Hepatocyte (in vitro differentiated cells): Measurements from ENCODE around the gene XPO1. TPM values are rescaled to one million over a fixed set of nuclear protein-coding genes. Genes with fewer than 3 reads are reported as not detected.

Experiments used
- DNase-seq: peaks from one replicate; pipeline ENCODE4 v3.0.0-alpha.2; 2016; ENCODE audit warnings: low spot score
- H2AFZ ChIP-seq: fragments of 200-600 bp; sonication (generic); 2 replicates; pipeline ENCODE4 v1.6.0; 2016; ENCODE audit warnings: antibody characterized with exemption, mild to moderate bottlenecking
- H3K27ac ChIP-seq: fragments of 200-600 bp; sonication (generic); 2 replicates; pipeline ENCODE4 v1.5.1; 2016; ENCODE audit warnings: mild to moderate bottlenecking
- H3K27me3 ChIP-seq: fragments of 200-600 bp; sonication (generic); 2 replicates; pipeline ENCODE4 v1.6.1; 2016
- H3K36me3 ChIP-seq: fragments of 200-600 bp; sonication (generic); replicated peaks from 2 replicates; pipeline ENCODE4 v1.5.1; 2016; ENCODE audit warnings: low read depth; ENCODE audit not compliant: insufficient read depth
- H3K4me1 ChIP-seq: fragments of 200-600 bp; sonication (generic); 2 replicates; pipeline ENCODE4 v1.5.1; 2016; ENCODE audit warnings: mild to moderate bottlenecking, moderate library complexity; ENCODE audit not compliant: insufficient read depth
- H3K4me2 ChIP-seq: fragments of 200-600 bp; sonication (generic); 2 replicates; pipeline ENCODE4 v1.6.0; 2016
- H3K4me3 ChIP-seq: fragments of 200-600 bp; sonication (generic); 2 replicates; pipeline ENCODE4 v1.5.1; 2016; ENCODE audit warnings: mild to moderate bottlenecking
- H3K79me2 ChIP-seq: fragments of 200-600 bp; sonication (generic); 2 replicates; pipeline ENCODE4 v1.6.0; 2017; ENCODE audit warnings: mild to moderate bottlenecking
- H3K9me2 ChIP-seq: fragments of 200-600 bp; sonication (generic); replicated peaks from 2 replicates; pipeline ENCODE4 v1.6.0; 2017; ENCODE audit warnings: mild to moderate bottlenecking; ENCODE audit not compliant: insufficient read depth
- H3K9me3 ChIP-seq: fragments of 200-600 bp; sonication (generic); 2 replicates; pipeline ENCODE4 v1.5.1; 2016; ENCODE audit warnings: low read depth, mild to moderate bottlenecking
- H4K20me1 ChIP-seq: fragments of 200-600 bp; sonication (generic); 2 replicates; pipeline ENCODE4 v1.6.0; 2016; ENCODE audit warnings: mild to moderate bottlenecking; ENCODE audit not compliant: insufficient read depth, poor library complexity, severe bottlenecking
- CTCF ChIP-seq: fragments of 200-600 bp; sonication (generic); IDR thresholded peaks from 2 replicates; pipeline ENCODE4 v1.5.1; 2016; ENCODE audit warnings: antibody characterized with exemption, mild to moderate bottlenecking; ENCODE audit not compliant: poor library complexity
- EZH2 ChIP-seq: fragments of 200-600 bp; sonication (generic); IDR thresholded peaks from 2 replicates; pipeline ENCODE4 v1.6.1; 2016; ENCODE audit warnings: antibody characterized with exemption, mild to moderate bottlenecking, borderline replicate concordance
- EZH2phosphoT487 ChIP-seq: fragments of 200-600 bp; sonication (generic); IDR thresholded peaks from one replicate; pipeline ENCODE4 v1.6.1; 2018; ENCODE audit warnings: antibody characterized with exemption, mild to moderate bottlenecking, low read depth, moderate library complexity; ENCODE audit not compliant: unreplicated experiment, severe bottlenecking
- WGBS: methylation state at CpG from one replicate; pipeline ENCODE4 v1.1.6; 2016; ENCODE audit warnings: low lambda C conversion rate; ENCODE audit errors: missing lambda C conversion rate; 5-methylcytosine and 5-hydroxymethylcytosine counted together
- polyA plus RNA-seq: library from polyadenylated mRNA; unstranded; fragments of >200 nt; fragmentation: Nextera tagmentation; extraction: Ambion mirVana; gene quantifications from 2 replicates; pipeline ENCODE4 v1.2.1, GENCODE V29; 2016
- total RNA-seq: library from RNA; depleted of rRNA; stranded (reverse); fragments of >200 nt; gene quantifications from 2 replicates; pipeline ENCODE4 v1.2.3, GENCODE V29; 2014

The XPO1 gene
- total and polyA plus RNA-seq, 2 experiments from 2014 or later: 44.1 to 151 TPM

- Histone ChIP-seq H3K9me3 (no peaks in the 10 kb centered on the region), H3K4me2 (no peak overlapping the region), H3K36me3 (no peaks in the 10 kb centered on the region), H3K9me2 (no peaks in the 10 kb centered on the region), H3K4me3 (no peak overlapping the region), H2AFZ (no peak overlapping the region), H3K79me2 (peaks cover 88% of the 10 kb centered on the region), H3K27me3 (no peaks in the 10 kb centered on the region), H3K27ac (no peak overlapping the region), H4K20me1 (peaks cover 28% of the 10 kb centered on the region), H3K4me1 (no peaks in the 10 kb centered on the region)
- 94% methylated on average over 2 of the region's 2 CpGs for WGBS
- no peak for TF ChIP-seq EZH2phosphoT487
- TF ChIP-seq EZH2: no peak
- no peak for TF ChIP-seq CTCF
- no peak for DNase-seq
Observed at GRCh38 chr2:61504949-61505348, 33.2 kb downstream of the XPO1 start.

GRCh38 chr2:61499060-61499459, 39.1 kb downstream of the XPO1 start:
- H3K36me3 ChIP-seq: no peaks in the 10 kb centered on the region
- no peak overlapping the region for H3K27ac ChIP-seq
- 98% methylated on average over 2 of the region's 2 CpGs for WGBS
- no peaks in the 10 kb centered on the region for H3K9me2 ChIP-seq
- H3K4me1 ChIP-seq: no peaks in the 10 kb centered on the region
- H3K4me3 ChIP-seq: no peak overlapping the region
- no peak overlapping the region for H2AFZ ChIP-seq
- peaks cover 61% of the 10 kb centered on the region for H3K79me2 ChIP-seq
- DNase-seq: no peak
- TF ChIP-seq EZH2phosphoT487 (no peak), EZH2 (no peak), CTCF (no peak)
- H3K27me3 ChIP-seq: no peaks in the 10 kb centered on the region
- H3K9me3 ChIP-seq: no peaks in the 10 kb centered on the region
- H4K20me1 ChIP-seq: peaks cover 9% of the 10 kb centered on the region
- no peak overlapping the region for H3K4me2 ChIP-seq

GRCh38 chr2:61493523-61493942, 44.6 kb downstream of the XPO1 start:
- WGBS: 95% methylated on average over 2 of the region's 2 CpGs
- peaks cover 28% of the 10 kb centered on the region for H3K79me2 ChIP-seq
- H3K4me3 ChIP-seq: no peak overlapping the region
- no peaks in the 10 kb centered on the region for H4K20me1 ChIP-seq
- no peak for DNase-seq
- H3K4me2 ChIP-seq: no peak overlapping the region
- no peaks in the 10 kb centered on the region for H3K4me1 ChIP-seq
- H3K9me3 ChIP-seq: no peaks in the 10 kb centered on the region
- H3K36me3 ChIP-seq: no peaks in the 10 kb centered on the region
- H2AFZ ChIP-seq: no peak overlapping the region
- TF ChIP-seq CTCF: no peak
- TF ChIP-seq EZH2: no peak
- no peak for TF ChIP-seq EZH2phosphoT487
- no peak overlapping the region for H3K27ac ChIP-seq
- no peaks in the 10 kb centered on the region for H3K9me2 ChIP-seq
- no peaks in the 10 kb centered on the region for H3K27me3 ChIP-seq

GRCh38 chr2:61492476-61492875, 45.7 kb downstream of the XPO1 start:
- WGBS: 95% methylated on average over 2 of the region's 2 CpGs
- H3K79me2 ChIP-seq: peaks cover 29% of the 10 kb centered on the region
- TF ChIP-seq CTCF: no peak
- H3K4me3 ChIP-seq: no peak overlapping the region
- no peaks in the 10 kb centered on the region for H3K36me3 ChIP-seq
- H3K9me3 ChIP-seq: no peaks in the 10 kb centered on the region
- no peak for DNase-seq
- H3K4me1 ChIP-seq: no peaks in the 10 kb centered on the region
- H4K20me1 ChIP-seq: no peaks in the 10 kb centered on the region
- no peak overlapping the region for H3K4me2 ChIP-seq
- no peak overlapping the region for H3K27ac ChIP-seq
- no peaks in the 10 kb centered on the region for H3K9me2 ChIP-seq
- no peaks in the 10 kb centered on the region for H3K27me3 ChIP-seq
- no peak overlapping the region for H2AFZ ChIP-seq
